HL-60/S4 (cell line): ENCODE results near the gene TGFBI.

Experiments used
- in situ Hi-C: fragments of 300-500 bp; cut with MboI; formaldehyde crosslinking; loops from 2 replicates; pipeline ENCODE4 v1.14.3; 2022; ENCODE audit warnings: low sequenced_read_pairs

Gene TGFBI

GRCh38 chr5:136023958-136024541 lies 4.7 kb upstream of the TGFBI start:
- in situ Hi-C loops = no loop called here

GRCh38 chr5:136025900-136026299 lies 2.9 kb upstream of the TGFBI start:
- in situ Hi-C loops = no loop called here

GRCh38 chr5:136026636-136027035 lies 2.2 kb upstream of the TGFBI start:
- in situ Hi-C loops = no loop called here

GRCh38 chr5:136027311-136027710 lies 1.5 kb upstream of the TGFBI start:
- in situ Hi-C loops = no loop called here

- in situ Hi-C loops = no loop called here
Measured at GRCh38 chr5:136028090-136028489, 698 bp upstream of the TGFBI start.

GRCh38 chr5:136030252-136030651 lies 1.5 kb downstream of the TGFBI start:
- in situ Hi-C loops = no loop called here

- in situ Hi-C loops = no loop called here
Measured at GRCh38 chr5:136030956-136031611, 2.3 kb downstream of the TGFBI start.

GRCh38 chr5:136031711-136032110 lies 2.9 kb downstream of the TGFBI start:
- in situ Hi-C loops = no loop called here

- in situ Hi-C loops = no loop called here
Measured at GRCh38 chr5:136032564-136032963, 3.8 kb downstream of the TGFBI start.

- in situ Hi-C loops = no loop called here
Measured at GRCh38 chr5:136033234-136033633, 4.4 kb downstream of the TGFBI start.

- in situ Hi-C loops = no loop called here
Measured at GRCh38 chr5:136033848-136034247, 5.1 kb downstream of the TGFBI start.

GRCh38 chr5:136034492-136034891 lies 5.7 kb downstream of the TGFBI start:
- in situ Hi-C loops = no loop called here

- in situ Hi-C loops = no loop called here
Measured at GRCh38 chr5:136034984-136035383, 6.2 kb downstream of the TGFBI start.

- in situ Hi-C loops = no loop called here
Measured at GRCh38 chr5:136035837-136036236, 7.0 kb downstream of the TGFBI start.

GRCh38 chr5:136036293-136036911 lies 7.6 kb downstream of the TGFBI start:
- in situ Hi-C loops = no loop called here

- in situ Hi-C loops = no loop called here
Measured at GRCh38 chr5:136037001-136037705, 8.4 kb downstream of the TGFBI start.

GRCh38 chr5:136038635-136039034 lies 9.8 kb downstream of the TGFBI start:
- in situ Hi-C loops = no loop called here

- in situ Hi-C loops = no loop called here
Measured at GRCh38 chr5:136039202-136039601, 10.4 kb downstream of the TGFBI start.

GRCh38 chr5:136040746-136041415 lies 12.1 kb downstream of the TGFBI start:
- in situ Hi-C loops = no loop called here

- in situ Hi-C loops = no loop called here
Measured at GRCh38 chr5:136042156-136042555, 13.4 kb downstream of the TGFBI start.

GRCh38 chr5:136042665-136043121 lies 13.9 kb downstream of the TGFBI start:
- in situ Hi-C loops = no loop called here
